Osteoblast (primary cell): ENCODE measurements around the gene DOCK1. TPM values are rescaled to one million over a fixed set of nuclear protein-coding genes. Genes with fewer than 3 reads are reported as not detected.

Experiments
- DNase-seq: peaks from one replicate; pipeline ENCODE4 v3.0.0; 2011; ENCODE audit warnings: low spot score, mixed read lengths; ENCODE audit not compliant: insufficient read length; ENCODE audit errors: missing footprints
- H2AFZ ChIP-seq: 2 replicates; pipeline ENCODE4 v1.6.0; 2011; ENCODE audit warnings: mild to moderate bottlenecking, low read length
- H3K27ac ChIP-seq: 2 replicates; pipeline ENCODE4 v1.5.1; 2011; ENCODE audit warnings: mild to moderate bottlenecking, low read depth, low read length, moderate library complexity
- H3K27me3 ChIP-seq: 2 replicates; pipeline ENCODE4 v1.6.0; 2012; ENCODE audit warnings: mild to moderate bottlenecking, control low read depth, inconsistent platforms, low read length, moderate library complexity; ENCODE audit not compliant: insufficient read depth
- H3K36me3 ChIP-seq: 2 replicates; pipeline ENCODE4 v1.5.1; 2011; ENCODE audit warnings: mild to moderate bottlenecking, low read length, control low read depth, moderate library complexity; ENCODE audit not compliant: insufficient read depth
- H3K4me1 ChIP-seq: 2 replicates; pipeline ENCODE4 v1.5.1; 2011; ENCODE audit warnings: mild to moderate bottlenecking, low read length, control low read depth, moderate library complexity; ENCODE audit not compliant: insufficient read depth
- H3K4me2 ChIP-seq: 2 replicates; pipeline ENCODE4 v1.6.0; 2011; ENCODE audit warnings: mild to moderate bottlenecking, low read length; ENCODE audit not compliant: insufficient read depth
- H3K4me3 ChIP-seq: fragments of 200-600 bp; sonication (generic); 3 replicates; pipeline ENCODE4 v1.5.1; 2012; ENCODE audit warnings: mild to moderate bottlenecking, low read length, inconsistent platforms; ENCODE audit not compliant: insufficient read depth
- H3K79me2 ChIP-seq: 2 replicates; pipeline ENCODE4 v1.6.0; 2012; ENCODE audit warnings: mild to moderate bottlenecking, low read length, control low read depth, inconsistent platforms; ENCODE audit not compliant: insufficient read depth
- H3K9me3 ChIP-seq: 2 replicates; pipeline ENCODE4 v1.5.1; 2011; ENCODE audit warnings: low read depth, low read length, control low read depth
- H4K20me1 ChIP-seq: 2 replicates; pipeline ENCODE4 v1.6.0; 2012; ENCODE audit warnings: mild to moderate bottlenecking, low read length, control low read depth; ENCODE audit not compliant: insufficient read depth
- total RNA-seq: library from RNA; depleted of rRNA; stranded (reverse); fragments of >200 nt; gene quantifications from 2 replicates; pipeline ENCODE4 v1.2.3, GENCODE V29; 2012
- TF ChIP-seq, protein P1 (sequence below): IDR thresholded peaks from 2 replicates; pipeline ENCODE4 v1.5.1; 2011; ENCODE audit warnings: mild to moderate bottlenecking, low read depth, low read length, moderate library complexity; ENCODE audit errors: extremely low read depth

The DOCK1 gene
- total RNA-seq, 1 donor = 80.3 TPM

GRCh38 chr10:127018298-127018650 lies 113.0 kb downstream of the DOCK1 start:
- Histone ChIP-seq H3K4me1 (no peaks in the 10 kb centered on the region), H3K4me3 (no peak overlapping the region), H3K79me2 (peaks cover 5% of the 10 kb centered on the region), H4K20me1 (peaks cover 22% of the 10 kb centered on the region), H2AFZ (no peak overlapping the region), H3K27me3 (no peaks in the 10 kb centered on the region), H3K27ac (no peak overlapping the region), H3K36me3 (peaks cover 36% of the 10 kb centered on the region), H3K4me2 (no peak overlapping the region), H3K9me3 (no peaks in the 10 kb centered on the region)
- TF ChIP-seq, protein P1, sequence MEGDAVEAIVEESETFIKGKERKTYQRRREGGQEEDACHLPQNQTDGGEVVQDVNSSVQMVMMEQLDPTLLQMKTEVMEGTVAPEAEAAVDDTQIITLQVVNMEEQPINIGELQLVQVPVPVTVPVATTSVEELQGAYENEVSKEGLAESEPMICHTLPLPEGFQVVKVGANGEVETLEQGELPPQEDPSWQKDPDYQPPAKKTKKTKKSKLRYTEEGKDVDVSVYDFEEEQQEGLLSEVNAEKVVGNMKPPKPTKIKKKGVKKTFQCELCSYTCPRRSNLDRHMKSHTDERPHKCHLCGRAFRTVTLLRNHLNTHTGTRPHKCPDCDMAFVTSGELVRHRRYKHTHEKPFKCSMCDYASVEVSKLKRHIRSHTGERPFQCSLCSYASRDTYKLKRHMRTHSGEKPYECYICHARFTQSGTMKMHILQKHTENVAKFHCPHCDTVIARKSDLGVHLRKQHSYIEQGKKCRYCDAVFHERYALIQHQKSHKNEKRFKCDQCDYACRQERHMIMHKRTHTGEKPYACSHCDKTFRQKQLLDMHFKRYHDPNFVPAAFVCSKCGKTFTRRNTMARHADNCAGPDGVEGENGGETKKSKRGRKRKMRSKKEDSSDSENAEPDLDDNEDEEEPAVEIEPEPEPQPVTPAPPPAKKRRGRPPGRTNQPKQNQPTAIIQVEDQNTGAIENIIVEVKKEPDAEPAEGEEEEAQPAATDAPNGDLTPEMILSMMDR = no peak
- no peak for DNase-seq

GRCh38 chr10:127018766-127019165 lies 113.5 kb downstream of the DOCK1 start:
- TF ChIP-seq, protein P1 = no peak
- DNase-seq = no peak

GRCh38 chr10:127020260-127020659 lies 115.0 kb downstream of the DOCK1 start:
- no peak overlapping the region for H3K27ac ChIP-seq
- no peak overlapping the region for H2AFZ ChIP-seq
- H3K36me3 ChIP-seq = peaks cover 46% of the 10 kb centered on the region
- H3K4me2 ChIP-seq = no peak overlapping the region
- no peaks in the 10 kb centered on the region for H3K4me1 ChIP-seq
- DNase-seq = no peak
- peaks cover 5% of the 10 kb centered on the region for H3K79me2 ChIP-seq
- no peaks in the 10 kb centered on the region for H3K27me3 ChIP-seq
- H3K9me3 ChIP-seq = no peaks in the 10 kb centered on the region
- H3K4me3 ChIP-seq = no peak overlapping the region
- H4K20me1 ChIP-seq = peaks cover 22% of the 10 kb centered on the region
- TF ChIP-seq, protein P1 = no peak

More at GRCh38 chr10:127018766-127019165, 113.5 kb downstream of the DOCK1 start:
- Histone ChIP-seq H3K9me3 (no peaks in the 10 kb centered on the region), H3K36me3 (peaks cover 37% of the 10 kb centered on the region), H2AFZ (no peak overlapping the region), H3K79me2 (peaks cover 5% of the 10 kb centered on the region), H4K20me1 (peaks cover 22% of the 10 kb centered on the region), H3K27ac (no peak overlapping the region), H3K27me3 (no peaks in the 10 kb centered on the region), H3K4me2 (no peak overlapping the region), H3K4me1 (no peaks in the 10 kb centered on the region), H3K4me3 (no peak overlapping the region)

GRCh38 chr10:127021801-127022200 lies 116.6 kb downstream of the DOCK1 start:
- H3K4me2 ChIP-seq = no peak overlapping the region
- DNase-seq = no peak
- H3K27me3 ChIP-seq = no peaks in the 10 kb centered on the region
- no peaks in the 10 kb centered on the region for H3K9me3 ChIP-seq
- H2AFZ ChIP-seq = no peak overlapping the region
- H3K36me3 ChIP-seq = peaks cover 52% of the 10 kb centered on the region
- TF ChIP-seq, protein P1 = no peak
- no peaks in the 10 kb centered on the region for H3K4me1 ChIP-seq
- H3K4me3 ChIP-seq = no peak overlapping the region
- H3K27ac ChIP-seq = no peak overlapping the region
- H4K20me1 ChIP-seq = peaks cover 16% of the 10 kb centered on the region
- peaks cover 2% of the 10 kb centered on the region for H3K79me2 ChIP-seq
